GOT3 (cell line): ENCODE data around the gene URM1.
"Not testable (repeated sequence)": the region's sequence is repeated elsewhere in the genome, so short reads cannot be mapped to it uniquely, and the experiment has no call there.

Experiments
- DNase-seq: peaks from one replicate; lab custom pipeline; 2025; ENCODE audit warnings: mixed read lengths; lab: John Stamatoyannopoulos, UW

Gene URM1

DNA sequence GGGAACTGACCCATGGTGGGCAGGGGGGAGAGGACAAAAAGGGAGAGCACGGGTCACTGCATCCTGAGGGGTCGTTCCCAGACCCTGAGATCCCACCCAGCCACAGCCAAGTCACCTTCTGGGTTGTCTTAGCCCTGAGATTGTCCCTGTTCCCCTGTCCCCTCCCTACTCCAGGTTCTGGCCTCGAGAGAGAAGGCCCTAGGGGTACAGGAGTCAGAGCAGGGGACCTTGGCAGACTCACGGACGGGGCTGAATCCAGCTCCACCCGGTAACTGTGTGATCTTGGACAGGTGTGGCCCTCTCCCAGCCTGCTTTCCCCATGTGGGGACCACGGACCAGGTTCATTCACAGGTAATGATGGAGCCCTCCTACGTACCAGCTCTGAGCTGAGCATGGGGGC lies 38.3 kb downstream of the URM1 start:
- no peak for DNase-seq

DNA sequence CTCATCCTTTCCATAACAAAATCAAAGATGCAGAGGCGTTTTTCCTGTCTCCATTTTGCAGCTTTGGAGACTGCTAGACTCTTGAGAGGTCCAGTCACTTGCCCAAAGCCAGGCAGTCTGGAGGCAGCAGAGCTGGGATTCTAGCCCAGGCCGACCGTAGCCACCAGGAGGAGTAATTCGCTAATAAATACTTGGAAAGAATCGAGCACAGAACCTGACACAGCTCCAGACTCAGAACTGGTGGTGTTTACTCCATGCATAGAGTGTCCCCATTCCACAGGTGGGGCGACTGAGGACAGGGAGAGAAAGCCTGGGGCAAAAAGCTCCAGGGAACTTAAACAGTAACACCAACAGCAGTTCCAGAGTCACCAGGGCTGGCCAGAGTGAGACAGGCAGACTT lies 38.8 kb downstream of the URM1 start:
- no peak for DNase-seq

DNA sequence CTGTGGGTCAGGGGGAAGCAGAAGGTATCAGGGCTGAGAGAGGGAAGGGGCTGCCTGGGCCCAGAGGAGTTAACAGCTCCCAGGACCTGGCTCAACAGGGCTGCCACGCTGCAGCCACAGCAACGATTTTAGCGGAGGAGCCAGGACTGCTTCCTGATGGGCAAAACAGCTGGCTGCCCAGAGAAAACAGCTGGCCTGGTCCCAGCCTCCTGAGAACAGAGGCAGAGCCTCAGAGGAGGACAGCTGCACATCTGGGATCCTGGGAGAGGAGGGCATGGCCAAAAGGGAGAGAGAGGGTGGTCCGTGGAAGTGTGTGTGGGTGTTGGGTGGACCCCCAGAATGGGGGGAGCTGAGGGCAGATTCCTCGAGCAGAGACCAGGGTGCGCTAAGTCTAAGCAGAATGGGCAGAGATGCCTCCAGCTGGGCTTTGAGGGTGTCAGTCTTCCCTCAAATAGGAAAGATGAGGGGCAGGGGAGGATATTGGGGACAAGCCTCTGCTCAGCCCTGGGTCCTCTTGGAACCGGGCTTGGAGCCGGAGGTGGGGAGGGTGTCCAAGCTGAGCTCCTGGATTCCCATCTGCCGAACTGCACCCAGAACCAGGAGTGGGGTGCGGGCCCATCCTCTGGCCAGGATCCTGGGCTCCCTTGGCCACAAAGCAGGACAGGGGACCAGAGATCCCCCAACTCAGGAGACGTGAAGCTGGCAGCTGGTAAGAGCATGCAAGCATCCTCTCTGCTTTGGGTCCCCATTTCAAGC lies 40.4 kb downstream of the URM1 start:
- no peak for DNase-seq

DNA sequence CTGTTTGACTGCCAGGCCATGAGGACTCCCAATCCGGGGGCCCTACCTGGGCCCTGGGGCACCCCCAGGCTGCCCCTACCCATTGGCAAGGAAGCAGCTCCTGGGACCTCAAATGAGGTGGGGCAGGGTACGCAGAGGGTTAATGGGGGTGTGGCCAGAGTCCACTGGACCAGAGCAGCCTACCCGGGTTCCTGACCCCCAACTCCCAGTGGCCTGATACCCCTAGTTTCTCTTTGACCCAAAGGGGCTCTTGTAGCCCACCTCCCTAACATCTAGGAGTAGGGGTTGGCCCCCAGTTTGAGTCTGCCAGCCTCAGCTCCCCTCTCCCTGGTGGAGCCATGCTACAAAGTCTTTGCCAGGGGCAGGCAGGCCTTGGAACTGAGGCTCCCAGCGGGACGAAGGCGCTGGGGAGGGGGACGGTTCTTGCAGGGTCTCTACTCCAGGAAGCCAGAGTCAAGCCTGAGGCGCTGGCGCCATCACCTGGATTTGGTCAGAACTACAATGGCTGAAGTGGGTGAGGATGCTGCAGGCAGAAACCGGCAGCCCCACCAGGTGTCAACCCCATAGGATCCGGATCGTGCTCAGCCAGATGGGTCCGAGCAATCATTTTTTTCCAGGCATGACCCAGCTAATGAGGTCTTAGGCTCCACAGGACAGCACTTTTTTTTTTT lies 41.1 kb downstream of the URM1 start:
- no peak for DNase-seq

DNA sequence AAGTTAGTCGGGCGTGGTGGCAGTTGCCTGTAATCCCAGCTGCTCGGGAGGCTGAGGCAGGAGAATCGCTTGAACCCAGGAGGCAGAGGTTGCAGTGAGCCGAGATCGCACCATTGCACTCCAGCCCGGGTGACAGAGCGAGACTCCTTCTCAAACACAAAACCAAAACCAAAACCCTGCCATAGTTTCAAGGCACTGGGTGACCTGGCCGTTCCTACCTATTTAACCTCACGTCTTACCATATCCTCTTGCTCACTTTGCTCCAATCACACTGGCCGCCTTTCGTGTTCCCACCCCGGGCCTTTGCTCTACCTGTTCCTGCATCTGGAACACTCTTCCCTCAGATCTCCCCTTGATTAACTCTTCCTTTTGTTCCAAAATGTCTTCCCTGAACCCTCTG lies 42.6 kb downstream of the URM1 start:
- DNase-seq = not testable (repeated sequence)

DNA sequence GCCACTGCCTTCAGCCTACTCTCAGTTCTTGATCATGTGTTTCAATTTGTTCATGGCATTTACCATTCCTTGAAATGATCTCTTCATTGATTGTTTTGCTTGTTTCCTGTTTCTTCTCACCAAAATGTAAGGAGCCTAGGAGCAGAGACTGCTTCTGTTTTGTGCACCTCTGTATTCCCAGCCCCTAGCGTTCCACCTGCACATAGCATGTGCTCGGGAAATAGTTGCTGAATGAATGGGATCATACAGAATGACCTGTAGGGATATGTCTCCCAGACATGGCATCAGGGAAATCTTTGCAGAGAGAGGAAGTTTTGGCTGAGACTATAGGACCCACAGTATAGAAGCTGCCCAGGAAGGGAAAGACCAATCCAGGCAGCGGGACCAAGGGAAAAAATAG lies 43.3 kb downstream of the URM1 start:
- no peak for DNase-seq

DNA sequence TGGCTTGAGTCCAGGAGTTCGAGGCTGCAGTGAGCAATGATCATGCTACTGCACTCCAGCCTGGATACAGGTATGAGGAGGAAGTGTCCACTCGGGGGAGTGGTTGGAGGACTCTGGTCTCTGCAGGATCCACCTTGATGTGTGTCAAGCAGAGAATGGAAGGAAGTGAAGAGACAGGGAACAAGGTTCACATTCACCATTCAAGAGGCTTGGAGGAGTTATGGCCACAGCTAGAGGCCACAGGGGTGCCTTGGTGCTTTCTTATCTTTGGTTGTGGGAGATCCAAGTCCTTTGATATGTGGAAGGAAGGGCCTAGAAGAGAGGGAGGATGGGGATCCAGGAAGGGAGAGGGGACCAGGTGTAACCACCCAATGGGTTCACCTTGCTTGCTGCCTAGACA lies 44.1 kb downstream of the URM1 start:
- DNase-seq = no peak

DNA sequence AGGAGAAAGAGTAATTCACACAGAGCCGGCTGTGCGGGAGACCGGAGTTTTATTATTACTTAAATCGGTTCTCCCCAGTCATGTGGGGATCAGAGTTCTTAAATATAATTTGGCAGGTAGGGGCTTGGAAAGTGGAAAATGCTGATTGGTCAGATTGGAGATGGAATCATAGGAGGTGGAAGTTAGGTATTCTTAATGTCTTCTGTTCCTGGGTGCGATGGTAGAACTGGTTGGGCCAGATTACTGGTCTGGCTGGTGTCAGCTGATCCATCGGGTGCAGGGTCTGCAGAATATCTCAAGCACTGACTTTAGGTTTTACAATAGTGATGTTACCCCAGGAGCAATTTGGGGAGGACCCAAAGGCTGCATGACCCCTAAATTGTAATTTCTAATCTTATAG lies 44.8 kb downstream of the URM1 start:
- DNase-seq = no peak

DNA sequence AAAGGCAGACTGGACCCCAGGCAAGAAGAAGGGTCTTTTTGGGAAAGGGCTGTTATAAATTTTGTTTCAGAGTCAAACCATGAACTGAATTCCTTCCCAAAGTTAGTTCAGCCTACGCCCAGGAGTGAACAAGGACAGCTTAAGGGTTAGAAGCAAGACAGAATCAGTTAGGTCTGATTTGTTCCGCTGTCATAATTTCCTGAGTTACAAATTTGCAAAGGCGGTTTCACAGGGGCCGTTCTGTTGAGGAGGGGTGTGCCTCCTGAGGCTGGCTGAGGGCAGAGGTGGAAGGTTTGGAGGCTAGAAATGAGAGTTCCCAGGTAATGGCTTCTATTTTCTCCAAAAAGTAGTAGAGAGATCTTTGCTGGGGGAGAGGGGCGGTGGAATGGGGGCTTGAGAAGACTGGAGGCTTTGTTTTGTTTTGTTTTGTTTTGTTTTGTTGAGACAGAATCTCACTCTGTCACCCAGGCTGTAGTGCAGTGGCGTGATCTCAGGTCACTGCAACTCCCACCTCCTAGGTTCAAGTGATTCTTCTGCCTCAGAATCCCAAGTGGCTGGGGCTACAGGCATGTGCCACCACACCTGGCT lies 45.4 kb downstream of the URM1 start:
- no peak for DNase-seq

DNA sequence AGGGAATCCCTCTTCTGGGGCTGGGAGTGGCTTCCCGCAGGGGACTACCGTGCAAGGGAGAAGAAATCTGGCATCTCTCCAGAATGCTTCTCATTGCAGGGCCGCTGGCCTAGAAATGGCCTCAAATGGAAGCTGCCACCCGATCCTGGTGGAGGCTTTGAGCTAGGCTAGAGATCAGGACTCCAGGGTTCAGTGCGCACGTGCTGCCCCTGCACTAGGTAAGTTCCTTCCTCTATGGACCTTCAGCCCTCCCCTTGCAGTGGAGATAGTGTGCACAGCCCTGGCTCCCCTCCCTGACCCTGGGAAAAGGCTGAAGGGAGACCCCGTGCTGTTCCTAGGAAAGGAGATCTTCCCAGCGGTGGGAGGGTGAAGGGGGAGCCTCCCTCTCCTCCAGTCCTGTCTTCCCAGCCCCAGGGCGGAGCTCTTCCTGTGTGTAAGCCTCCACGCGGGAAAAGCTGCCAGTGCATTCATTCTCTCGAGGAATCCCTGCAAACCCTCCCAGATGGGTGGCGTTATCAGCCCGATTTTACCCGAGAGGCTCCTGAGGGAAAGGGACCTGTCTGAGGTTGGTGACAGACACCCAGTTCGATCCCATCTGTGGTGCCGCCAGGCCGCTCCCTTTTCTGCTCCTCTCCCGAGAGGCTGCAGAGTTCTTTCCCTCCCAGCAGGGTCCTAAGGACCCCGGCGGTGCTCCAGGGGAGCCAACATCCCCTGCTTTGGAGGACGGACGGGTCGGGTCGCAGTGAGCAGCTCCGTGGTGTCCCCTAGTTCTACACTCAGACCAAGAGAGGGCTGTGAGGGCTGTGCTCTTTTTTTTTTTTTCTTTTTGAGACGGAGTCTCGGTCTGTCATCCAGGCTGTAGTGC lies 48.1 kb downstream of the URM1 start:
- no peak for DNase-seq

DNA sequence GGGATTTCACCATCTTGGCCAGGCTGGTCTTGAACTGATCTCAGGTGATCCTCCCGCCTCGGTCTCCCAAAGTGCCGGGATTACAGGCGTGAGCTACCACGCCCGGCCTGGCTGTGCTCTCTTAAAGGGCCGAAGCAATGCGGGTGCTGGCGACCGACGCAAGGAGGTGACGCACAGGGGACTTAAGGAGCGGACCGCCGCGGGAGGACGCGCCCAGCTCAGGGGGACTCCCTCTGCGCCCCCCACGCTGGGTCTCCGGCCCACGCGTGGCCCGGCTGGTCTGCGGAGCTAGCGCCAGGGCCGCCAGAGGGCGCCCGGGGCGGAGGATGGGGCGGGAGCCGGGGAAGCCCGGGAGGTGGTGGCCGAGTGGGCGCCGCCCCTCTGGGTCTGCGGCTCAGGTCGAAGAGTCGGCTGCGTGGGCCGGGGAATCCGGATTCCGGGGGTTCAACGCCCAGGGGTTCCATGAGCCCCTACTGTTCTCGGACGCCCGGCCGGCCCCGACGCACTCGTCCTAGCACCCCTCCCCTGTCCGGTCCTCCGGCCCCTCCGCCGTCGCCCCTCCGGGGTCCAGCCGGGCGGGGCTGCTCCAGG lies 49.0 kb downstream of the URM1 start:
- no peak for DNase-seq

DNA sequence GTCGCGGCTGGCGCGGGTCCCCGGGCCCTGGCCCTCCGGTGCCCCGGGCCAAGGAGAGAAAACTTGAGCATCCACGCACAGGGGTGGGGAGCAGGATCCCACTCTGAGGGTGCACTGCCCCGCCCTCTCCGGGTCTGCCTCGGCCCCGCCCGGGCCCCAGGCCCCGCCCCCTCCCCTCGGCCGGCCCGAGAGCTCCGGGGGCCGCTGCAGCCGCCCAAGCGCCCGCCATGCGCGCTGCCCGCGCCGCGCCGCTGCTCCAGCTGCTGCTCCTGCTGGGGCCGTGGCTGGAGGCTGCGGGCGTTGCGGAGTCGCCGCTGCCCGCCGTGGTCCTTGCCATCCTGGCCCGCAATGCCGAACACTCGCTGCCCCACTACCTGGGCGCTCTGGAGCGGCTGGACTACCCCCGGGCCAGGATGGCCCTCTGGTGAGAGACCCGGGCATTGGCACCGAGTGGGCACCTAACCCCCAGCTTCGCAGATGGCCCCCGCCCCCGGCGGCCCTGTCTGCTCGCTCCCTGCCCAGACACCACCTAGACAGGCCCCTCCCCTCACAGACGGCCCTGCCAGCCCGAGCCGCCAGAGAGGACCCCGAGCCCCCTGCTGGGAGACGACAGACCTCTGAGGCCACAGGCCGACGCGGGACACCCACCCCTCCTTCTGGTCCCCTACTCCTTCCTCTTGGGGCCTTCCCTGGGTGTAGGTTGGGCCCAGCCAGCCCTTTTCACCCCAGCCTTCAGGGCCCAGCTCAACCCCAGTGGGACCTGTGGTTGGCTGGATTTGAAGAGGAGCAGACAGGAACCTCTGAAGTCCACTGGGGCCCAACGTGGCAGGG lies 49.7 kb downstream of the URM1 start, which contains the start of gene CERCAM:
Gene CERCAM, plus strand, starts transcription at position 207 of the 831 bp plus-strand sequence. Its CDS starts 21 bp downstream, at position 228.
- no peak for DNase-seq

DNA sequence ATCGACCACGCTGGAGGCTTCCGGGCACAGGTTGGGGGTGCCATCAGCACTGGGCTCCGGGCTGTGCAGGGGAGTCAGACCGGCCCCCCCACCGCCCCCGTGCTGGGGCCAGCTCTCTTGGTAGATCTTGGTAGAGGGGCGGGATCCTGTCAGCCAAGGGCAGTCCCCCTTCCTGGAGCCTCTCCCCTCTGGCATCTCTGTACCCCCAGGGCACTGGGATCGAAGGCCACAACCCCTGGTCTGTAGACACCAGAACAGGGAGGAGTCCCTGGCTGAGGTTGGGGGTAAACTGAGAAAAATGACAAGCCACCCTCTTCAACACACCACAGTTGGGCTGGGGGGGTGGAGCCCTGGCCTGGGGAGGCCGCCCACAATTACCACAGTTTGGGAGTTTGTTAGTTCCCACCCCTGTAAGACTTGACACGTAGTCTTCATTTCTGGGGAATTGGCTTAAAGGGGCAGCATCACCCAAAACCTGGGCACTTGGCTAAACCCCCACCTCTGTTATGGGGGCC lies 50.4 kb downstream of the URM1 start:
- no peak for DNase-seq

DNA sequence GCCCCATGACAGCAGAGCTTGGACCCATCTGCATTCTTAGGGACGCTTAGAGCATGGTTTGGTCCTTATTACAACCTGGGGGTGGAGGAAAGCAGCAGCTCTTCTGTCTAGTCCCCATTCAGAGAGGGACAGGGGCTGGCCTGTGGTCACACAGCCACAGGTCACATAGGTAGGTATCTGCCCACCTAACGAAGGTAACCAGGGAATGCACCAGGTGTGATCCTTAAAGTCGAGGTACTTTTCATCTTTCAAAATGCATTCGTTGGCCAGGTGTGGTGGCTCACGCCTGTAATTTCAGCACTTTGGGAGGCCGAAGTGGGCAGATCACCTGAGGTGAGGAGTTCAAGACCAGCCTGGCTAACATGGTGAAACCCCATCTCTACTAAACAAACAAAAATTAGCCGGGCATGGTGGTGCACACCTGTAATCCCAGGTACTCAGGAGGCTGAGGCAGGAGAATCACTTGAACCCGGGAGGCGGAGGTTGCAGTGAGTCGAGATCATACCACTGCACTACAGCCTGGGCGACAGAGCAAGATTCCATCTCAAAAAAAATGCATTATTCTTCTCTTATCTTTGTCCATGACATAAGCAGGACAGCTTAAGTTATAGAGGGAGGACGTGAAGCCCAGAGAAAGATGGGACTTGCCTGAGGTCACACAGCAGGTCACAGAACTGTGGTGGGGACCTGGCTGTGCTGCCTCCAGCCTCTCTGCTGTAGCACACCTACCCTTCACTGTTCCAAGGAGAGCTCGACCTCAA lies 51.0 kb downstream of the URM1 start:
- DNase-seq = not testable (repeated sequence)

DNA sequence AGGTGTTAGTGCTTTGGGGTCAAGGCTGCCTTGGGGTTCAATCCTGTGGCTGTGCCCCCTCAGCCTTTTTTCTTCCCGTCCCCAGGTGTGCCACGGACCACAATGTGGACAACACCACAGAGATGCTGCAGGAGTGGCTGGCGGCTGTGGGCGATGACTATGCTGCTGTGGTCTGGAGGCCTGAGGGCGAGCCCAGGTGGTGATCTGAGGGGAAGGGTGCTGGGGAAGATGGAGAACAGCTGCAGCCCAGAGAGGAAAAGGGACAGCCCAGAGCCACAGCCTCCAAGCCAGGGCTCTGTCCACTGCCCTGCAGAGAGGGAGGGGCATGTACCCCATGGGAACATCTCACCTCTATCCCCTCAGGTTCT lies 51.6 kb downstream of the URM1 start:
- DNase-seq = no peak

DNA sequence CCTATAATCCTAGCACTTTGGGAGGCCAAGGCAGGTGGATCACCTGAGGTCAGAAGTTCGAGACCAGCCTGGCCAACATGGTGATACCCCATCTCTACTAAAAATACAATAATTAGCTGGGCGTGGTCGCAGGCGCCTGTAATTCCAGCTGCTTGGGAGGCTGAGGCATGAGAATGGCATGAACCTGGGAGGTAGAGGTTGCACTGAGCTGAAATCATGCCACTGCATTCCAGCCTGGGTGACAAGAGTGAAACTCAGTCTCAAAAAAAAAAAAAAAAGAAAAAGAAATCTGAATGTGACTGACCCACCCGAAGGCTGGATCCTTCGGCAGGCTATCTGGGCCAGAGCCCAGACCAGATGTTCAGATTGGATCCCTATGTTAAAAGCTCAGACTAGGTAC lies 52.2 kb downstream of the URM1 start:
- not testable (repeated sequence) for DNase-seq

DNA sequence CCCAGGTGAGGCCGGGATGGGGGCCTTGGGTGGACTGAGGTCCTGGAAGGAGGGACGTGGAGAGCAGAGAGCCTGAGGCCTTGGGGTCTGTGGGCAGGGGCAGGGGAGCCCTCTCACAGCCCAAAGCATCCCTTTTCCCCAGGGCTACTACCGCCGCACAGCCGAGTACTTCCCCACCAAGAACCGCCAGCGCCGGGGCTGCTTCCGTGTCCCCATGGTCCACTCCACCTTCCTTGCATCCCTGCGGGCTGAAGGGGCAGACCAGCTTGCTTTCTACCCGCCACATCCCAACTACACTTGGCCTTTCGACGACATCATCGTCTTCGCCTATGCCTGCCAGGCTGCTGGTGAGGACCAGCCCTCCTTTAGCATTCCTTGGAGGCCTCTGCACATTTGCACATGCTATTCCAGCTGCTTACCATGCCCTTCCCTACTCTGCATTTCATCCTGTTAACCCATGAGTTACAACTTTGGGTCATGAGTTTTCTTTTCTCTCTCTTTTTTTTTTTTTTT lies 53.1 kb downstream of the URM1 start:
- DNase-seq = no peak

DNA sequence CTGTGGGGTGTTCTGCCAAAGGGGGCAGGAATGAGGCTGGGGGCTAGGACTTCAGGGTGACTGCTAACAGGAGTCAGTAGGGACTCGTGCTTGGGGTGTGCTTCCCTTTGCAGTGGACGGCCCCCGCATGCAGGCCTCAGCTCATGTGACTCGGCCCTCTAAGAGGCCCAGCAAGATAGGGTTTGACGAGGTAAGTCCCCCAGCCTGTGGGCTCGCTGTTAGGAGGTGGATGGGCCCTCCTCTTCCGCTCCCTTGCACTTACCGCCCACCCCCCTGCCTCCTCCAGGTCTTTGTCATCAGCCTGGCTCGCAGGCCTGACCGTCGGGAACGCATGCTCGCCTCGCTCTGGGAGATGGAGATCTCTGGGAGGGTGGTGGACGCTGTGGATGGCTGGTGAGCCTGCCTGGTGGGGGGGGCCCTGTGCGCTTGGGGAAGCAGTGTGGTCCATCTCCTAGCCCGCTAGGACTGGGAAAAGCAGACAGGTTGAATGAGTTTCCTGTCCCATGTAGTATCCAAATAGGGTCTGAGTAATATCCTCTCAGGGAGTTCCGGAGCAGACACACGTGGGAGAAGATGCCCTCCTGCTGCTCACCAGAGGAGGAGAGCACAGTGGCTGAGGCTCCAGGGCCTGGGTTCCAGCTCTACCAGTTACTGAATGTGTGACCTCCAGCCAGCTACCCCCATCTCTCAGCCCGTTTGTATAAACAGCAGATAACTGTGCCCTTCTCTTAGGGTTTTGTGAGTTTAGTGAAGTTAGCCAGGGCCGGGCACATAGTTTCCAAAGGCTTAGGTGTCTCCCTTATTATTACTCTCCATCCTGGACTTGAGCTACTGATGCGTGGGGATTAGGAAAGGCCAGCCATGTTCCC lies 57.7 kb downstream of the URM1 start:
- DNase-seq = no peak
